GM10847 (cell line): Measurements from ENCODE around the gene FGD6.

Source experiments
- POLR2A ChIP-seq: IDR thresholded peaks from 2 replicates; pipeline ENCODE4 v1.6.1; 2011; ENCODE audit not compliant: insufficient read length; ENCODE audit errors: extremely low read depth

Gene FGD6

GRCh38 chr12:95217377-95218149 is at the start of gene FGD6, which contains the start of gene VEZT:
TSS of gene FGD6 (minus strand) at chr12:95217467. CDS start at chr12:95217240, 227 bp downstream.
TSS of gene VEZT (plus strand) at chr12:95217807. CDS start at chr12:95217851, 44 bp downstream.
- peak; percentile 35 for TF ChIP-seq POLR2A

- no peak for TF ChIP-seq POLR2A
Measured at GRCh38 chr12:95266254-95266653, 49.0 kb upstream of the FGD6 start.

- TF ChIP-seq POLR2A = no peak
Measured at GRCh38 chr12:95265765-95266164, 48.5 kb upstream of the FGD6 start.

- no peak for TF ChIP-seq POLR2A
Measured at GRCh38 chr12:95262808-95263207, 45.5 kb upstream of the FGD6 start.

- TF ChIP-seq POLR2A = no peak
Measured at GRCh38 chr12:95261109-95261508, 43.8 kb upstream of the FGD6 start.

GRCh38 chr12:95259368-95259767 is 42.1 kb upstream of the FGD6 start:
- TF ChIP-seq POLR2A = no peak

GRCh38 chr12:95258803-95259202 is 41.5 kb upstream of the FGD6 start:
- no peak for TF ChIP-seq POLR2A

GRCh38 chr12:95258151-95258550 is 40.9 kb upstream of the FGD6 start:
- TF ChIP-seq POLR2A = no peak

- TF ChIP-seq POLR2A = no peak
Measured at GRCh38 chr12:95257541-95257940, 40.3 kb upstream of the FGD6 start.

GRCh38 chr12:95253386-95253785 is 36.1 kb upstream of the FGD6 start:
- TF ChIP-seq POLR2A = no peak

- no peak for TF ChIP-seq POLR2A
Measured at GRCh38 chr12:95248604-95249360, 31.5 kb upstream of the FGD6 start.

- no peak for TF ChIP-seq POLR2A
Measured at GRCh38 chr12:95248095-95248494, 30.8 kb upstream of the FGD6 start.

GRCh38 chr12:95244350-95244749 is 27.1 kb upstream of the FGD6 start:
- TF ChIP-seq POLR2A = no peak

GRCh38 chr12:95243497-95244183 is 26.4 kb upstream of the FGD6 start:
- no peak for TF ChIP-seq POLR2A

- no peak for TF ChIP-seq POLR2A
Measured at GRCh38 chr12:95241761-95242506, 24.7 kb upstream of the FGD6 start.
